Activated T-helper 2 cell treated with anti-CD3 and anti-CD28 coated beads, Interferon-gamma antibody, Interleukin-2, Interleukin-4, amounts not matched to agents 10 μg/mL and 5 μg/mL and 100 μg/mL, durations not matched to agents 14 hours and 24 hours and 36 hours (primary cell): ENCODE data around the gene SLA2. TPM values are rescaled to one million over a fixed set of nuclear protein-coding genes. Genes with fewer than 3 reads are reported as not detected.
"Not testable (repeated sequence)": the region's sequence is repeated elsewhere in the genome, so short reads cannot be mapped to it uniquely, and the experiment has no call there.

Experiments used
- DNase-seq: peaks from one replicate; pipeline ENCODE4 v3.0.0; 2021; ENCODE audit warnings: low spot score
- H3K27ac Mint-ChIP-seq: one replicate; pipeline ENCODE4 v1.8.0; 2021; ENCODE audit warnings: mixed read lengths
- H3K27me3 Mint-ChIP-seq: one replicate; pipeline ENCODE4 v1.8.0; 2021; ENCODE audit warnings: low read depth, mixed read lengths
- H3K36me3 Mint-ChIP-seq: one replicate; pipeline ENCODE4 v1.8.0; 2021; ENCODE audit warnings: low read depth, mixed read lengths
- H3K4me1 Mint-ChIP-seq: one replicate; pipeline ENCODE4 v1.8.0; 2021; ENCODE audit warnings: low read depth, mixed read lengths
- H3K4me3 Mint-ChIP-seq: one replicate; pipeline ENCODE4 v1.8.0; 2021; ENCODE audit warnings: low read depth, mild to moderate bottlenecking, moderate library complexity, mixed read lengths
- H3K9me3 Mint-ChIP-seq: one replicate; pipeline ENCODE4 v1.8.0; 2021; ENCODE audit warnings: mixed read lengths
- intact Hi-C: fragments of 100-400 bp; cut with micrococcal nuclease; formaldehyde crosslinking; loops from one replicate; pipeline ENCODE4 v1.15.1; 2023
- total RNA-seq: library from RNA; stranded (reverse); gene quantifications from 2 replicates; pipeline ENCODE4 v1.2.3, GENCODE V29; 2022

The SLA2 gene, protein sequence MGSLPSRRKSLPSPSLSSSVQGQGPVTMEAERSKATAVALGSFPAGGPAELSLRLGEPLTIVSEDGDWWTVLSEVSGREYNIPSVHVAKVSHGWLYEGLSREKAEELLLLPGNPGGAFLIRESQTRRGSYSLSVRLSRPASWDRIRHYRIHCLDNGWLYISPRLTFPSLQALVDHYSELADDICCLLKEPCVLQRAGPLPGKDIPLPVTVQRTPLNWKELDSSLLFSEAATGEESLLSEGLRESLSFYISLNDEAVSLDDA
- total RNA-seq, result 54.9 and 56.5 TPM in 2 replicates

DNA sequence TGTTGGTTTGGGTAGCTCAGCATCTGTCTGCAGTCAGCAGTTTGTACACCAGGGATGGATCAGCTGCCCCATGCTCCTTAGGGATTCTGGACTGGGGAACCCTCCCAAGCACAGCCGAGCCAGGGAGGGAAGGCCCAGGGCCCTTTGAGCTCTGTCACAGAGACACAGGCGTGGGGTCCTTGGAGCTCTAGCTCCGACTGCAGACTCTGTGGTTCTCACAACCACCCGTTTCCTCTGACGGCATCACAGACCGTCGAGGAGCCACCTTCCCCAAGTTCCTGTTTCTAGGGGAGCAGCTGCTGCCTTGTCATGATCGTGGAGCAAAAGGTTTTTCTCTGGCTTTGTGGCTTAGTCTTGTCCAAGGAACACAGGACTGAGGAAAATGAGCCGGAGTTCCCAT is at the start of gene SLA2:
Gene SLA2, minus strand, starts transcription at position 199 of the 400 bp plus-strand sequence. CDS start 4,861 bp downstream, outside the sequence.
- H3K4me3 Mint-ChIP-seq, result peak within 1 kb of the TSS; percentile 96
- intact Hi-C loops, result loop anchor here (2.0 to 10.0 kb wide), 4 partner anchors 41 to 109 kb away; partner anchors contain the start of genes RAB5IF and TGIF2
- DNase-seq, result peak; percentile 60
- H3K4me1 Mint-ChIP-seq, result peaks cover 50% of the 10 kb centered on the region
- H3K27me3 Mint-ChIP-seq, result no peaks in the 10 kb centered on the region
- peaks cover 45% of the 10 kb centered on the region for H3K36me3 Mint-ChIP-seq
- H3K9me3 Mint-ChIP-seq, result no peaks in the 10 kb centered on the region
- peak within 1 kb of the TSS; percentile 99 for H3K27ac Mint-ChIP-seq

DNA sequence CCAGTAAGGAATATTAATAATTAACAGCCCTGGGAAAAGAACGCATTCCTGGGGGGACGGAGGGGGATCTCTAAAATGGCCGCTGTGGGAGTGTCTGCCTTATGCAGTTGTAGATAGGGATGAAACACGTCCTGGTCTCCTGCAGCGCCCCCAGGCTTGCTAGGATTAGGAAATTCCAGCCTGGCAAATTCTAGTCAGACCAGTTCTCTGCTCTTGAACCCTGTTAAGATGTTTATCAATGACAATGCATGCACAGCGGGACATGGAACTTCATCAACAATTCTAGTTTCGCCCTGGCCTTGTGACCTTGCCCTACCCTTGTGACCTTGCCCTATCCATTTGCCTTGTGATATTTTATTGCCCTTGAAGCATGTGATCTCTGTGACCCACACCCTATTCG is 49.5 kb upstream of the SLA2 start:
- H3K9me3 Mint-ChIP-seq, H3K4me3 Mint-ChIP-seq, H3K27ac Mint-ChIP-seq, DNase-seq, H3K4me1 Mint-ChIP-seq, H3K27me3 Mint-ChIP-seq, intact Hi-C loops, H3K36me3 Mint-ChIP-seq: not testable (repeated sequence)

DNA sequence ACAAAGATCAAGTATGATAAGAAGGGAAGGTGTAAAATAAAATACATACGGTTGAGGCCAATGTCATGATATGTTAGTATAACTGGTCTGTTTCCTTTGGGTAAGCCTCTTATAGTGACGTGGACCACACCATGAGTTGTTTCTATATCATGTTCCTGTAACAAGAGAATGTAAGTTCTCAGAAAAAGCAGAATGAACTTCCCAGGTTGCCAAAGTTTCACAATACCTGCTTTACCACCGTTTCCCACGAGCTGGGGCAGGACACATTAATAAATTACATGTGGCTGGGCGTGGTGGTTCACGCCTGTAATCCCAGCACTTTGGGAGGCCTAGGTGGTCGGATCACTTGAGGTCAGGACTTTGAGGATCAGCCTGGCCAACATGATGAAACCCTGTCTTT is 42.6 kb upstream of the SLA2 start:
- Mint-ChIP-seq H3K4me1 (no peaks in the 10 kb centered on the region), H3K27me3 (no peaks in the 10 kb centered on the region), H3K9me3 (no peaks in the 10 kb centered on the region), H3K36me3 (peaks cover 3% of the 10 kb centered on the region), H3K27ac (no peak overlapping the region), H3K4me3 (no peak overlapping the region)
- intact Hi-C loops, result no loop called here
- no peak for DNase-seq

DNA sequence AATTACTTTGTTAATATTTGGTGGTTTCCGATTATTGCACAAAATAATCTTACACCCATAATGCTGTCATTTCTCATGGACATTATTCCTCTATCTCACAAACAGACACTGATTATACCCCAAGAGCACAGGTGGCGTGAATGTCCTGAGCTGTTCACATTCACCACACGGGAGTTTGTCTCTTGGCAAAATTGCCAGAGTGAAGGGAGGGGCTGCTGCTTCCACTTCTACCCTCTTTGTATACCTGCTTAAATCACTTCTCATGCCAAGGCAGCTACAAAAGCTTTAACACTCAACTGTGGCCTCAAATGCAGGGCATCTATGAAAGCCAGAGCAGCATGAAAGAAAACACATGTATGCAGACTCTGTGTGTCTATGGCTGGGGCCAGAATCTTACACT is 41.9 kb upstream of the SLA2 start:
- no peaks in the 10 kb centered on the region for H3K4me1 Mint-ChIP-seq
- no peaks in the 10 kb centered on the region for H3K27me3 Mint-ChIP-seq
- no peak overlapping the region for H3K27ac Mint-ChIP-seq
- no peak for DNase-seq
- no peak overlapping the region for H3K4me3 Mint-ChIP-seq
- no peaks in the 10 kb centered on the region for H3K9me3 Mint-ChIP-seq
- peaks cover 4% of the 10 kb centered on the region for H3K36me3 Mint-ChIP-seq
- intact Hi-C loops, result no loop called here

DNA sequence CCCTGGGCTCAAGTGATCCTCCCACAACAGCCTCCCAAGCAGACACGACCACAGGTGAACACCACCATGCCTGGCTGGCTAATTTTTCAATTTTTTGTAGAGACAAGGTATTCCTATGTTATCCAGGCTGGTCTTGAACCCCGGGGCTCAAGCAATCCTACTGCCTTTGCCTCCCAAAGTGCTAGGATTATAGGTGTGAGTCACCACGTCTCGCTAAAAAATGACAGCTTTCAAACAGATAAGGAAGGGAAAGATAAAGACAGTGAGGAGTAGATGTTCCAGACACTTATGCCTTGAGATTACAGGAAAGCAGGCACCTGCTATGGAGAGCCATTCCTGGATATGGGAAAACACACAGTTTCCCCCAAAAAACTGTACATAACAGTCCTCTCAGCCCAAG is 40.9 kb upstream of the SLA2 start:
- intact Hi-C loops, result no loop called here
- no peaks in the 10 kb centered on the region for H3K9me3 Mint-ChIP-seq
- H3K27me3 Mint-ChIP-seq, result no peaks in the 10 kb centered on the region
- H3K27ac Mint-ChIP-seq, result no peak overlapping the region
- H3K4me1 Mint-ChIP-seq, result no peaks in the 10 kb centered on the region
- no peak for DNase-seq
- H3K4me3 Mint-ChIP-seq, result no peak overlapping the region
- H3K36me3 Mint-ChIP-seq, result peaks cover 4% of the 10 kb centered on the region

DNA sequence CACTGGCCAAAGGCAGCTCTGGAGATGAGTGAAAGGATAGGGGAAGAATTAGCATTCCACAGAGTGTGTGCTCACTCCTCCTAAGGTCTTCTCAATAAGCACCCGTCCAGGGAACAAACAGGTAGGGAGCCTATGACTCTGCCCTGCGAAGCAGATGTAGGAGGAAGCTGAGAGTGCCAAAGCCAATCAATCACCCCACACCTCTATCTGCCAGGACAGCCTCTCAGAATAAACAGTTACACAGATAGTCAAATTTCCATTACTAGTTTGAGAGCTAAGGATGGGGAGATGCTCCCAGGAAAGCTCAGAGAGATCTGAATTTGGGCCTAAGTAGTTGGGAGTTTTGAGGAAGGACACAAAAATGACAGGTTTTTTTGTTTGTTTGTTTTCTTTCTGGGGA is 40.5 kb upstream of the SLA2 start:
- no peak for DNase-seq
- Mint-ChIP-seq H3K27me3 (no peaks in the 10 kb centered on the region), H3K36me3 (peaks cover 4% of the 10 kb centered on the region), H3K4me1 (no peaks in the 10 kb centered on the region), H3K9me3 (no peaks in the 10 kb centered on the region), H3K27ac (no peak overlapping the region), H3K4me3 (no peak overlapping the region)
- intact Hi-C loops, result no loop called here

DNA sequence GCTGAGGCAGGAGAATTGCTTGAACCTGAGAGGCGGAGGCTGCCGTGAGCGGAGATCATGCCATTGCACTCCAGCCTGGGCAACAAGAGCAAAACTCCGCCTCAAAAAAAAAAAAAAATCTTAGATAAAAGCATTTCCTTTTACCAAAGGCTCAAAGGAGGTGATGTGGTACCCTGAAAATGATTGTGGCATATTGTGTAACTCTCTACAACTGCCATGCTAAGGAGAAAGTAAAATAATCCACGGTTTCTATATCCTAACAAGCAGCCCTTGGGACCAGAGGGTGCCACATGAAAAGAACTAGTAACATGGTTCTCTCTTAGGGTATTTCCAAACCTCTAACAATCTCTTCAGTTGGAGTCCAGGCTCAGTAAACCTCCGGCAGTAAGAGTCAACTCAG is 38.8 kb upstream of the SLA2 start:
- Mint-ChIP-seq H3K36me3 (peaks cover 11% of the 10 kb centered on the region), H3K27ac (no peak overlapping the region), H3K9me3 (no peaks in the 10 kb centered on the region), H3K4me3 (no peak overlapping the region), H3K4me1 (no peaks in the 10 kb centered on the region), H3K27me3 (no peaks in the 10 kb centered on the region)
- intact Hi-C loops, result no loop called here
- DNase-seq, result no peak

DNA sequence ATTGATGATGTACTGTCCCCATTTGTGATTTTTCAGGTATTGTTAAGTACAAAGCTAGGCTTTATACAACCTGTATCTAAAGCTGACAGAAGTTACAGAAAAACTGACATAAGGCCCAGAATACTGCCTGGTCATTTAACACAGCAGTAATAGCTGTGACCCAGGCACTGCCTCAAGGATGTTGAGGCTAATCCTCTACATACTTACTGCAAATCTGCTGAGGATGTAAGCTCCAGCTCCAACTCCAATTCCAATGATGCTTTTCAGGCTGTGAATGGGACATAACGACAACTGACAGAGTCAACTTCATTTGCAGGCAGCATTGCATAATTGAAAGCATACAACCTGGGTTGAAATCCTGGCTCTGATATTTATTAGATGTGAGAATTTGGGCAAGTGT is 36.3 kb upstream of the SLA2 start:
- no peak for DNase-seq
- no peak overlapping the region for H3K4me3 Mint-ChIP-seq
- H3K9me3 Mint-ChIP-seq, result no peaks in the 10 kb centered on the region
- no peaks in the 10 kb centered on the region for H3K27me3 Mint-ChIP-seq
- no peak overlapping the region for H3K27ac Mint-ChIP-seq
- no peaks in the 10 kb centered on the region for H3K4me1 Mint-ChIP-seq
- intact Hi-C loops, result no loop called here
- H3K36me3 Mint-ChIP-seq, result peaks cover 14% of the 10 kb centered on the region

DNA sequence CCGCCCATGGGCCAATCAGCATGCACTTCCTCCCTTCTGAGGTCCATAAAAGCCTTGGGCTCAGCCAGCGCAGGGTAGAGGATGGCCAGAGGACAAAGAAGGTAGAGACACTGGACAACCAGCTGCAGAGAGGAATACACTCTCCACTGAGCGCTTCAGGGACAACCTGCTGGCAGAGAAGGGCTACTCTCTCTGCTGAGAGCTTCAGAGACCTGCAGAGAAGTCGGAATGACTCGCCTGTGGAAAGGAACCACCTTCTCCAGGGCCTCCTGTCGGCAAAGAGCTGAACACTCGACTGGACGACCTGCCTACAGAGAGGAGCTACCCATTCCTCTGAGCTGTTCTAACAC is 31.4 kb upstream of the SLA2 start:
- no peaks in the 10 kb centered on the region for H3K4me1 Mint-ChIP-seq
- H3K4me3 Mint-ChIP-seq, result no peak overlapping the region
- peaks cover 10% of the 10 kb centered on the region for H3K36me3 Mint-ChIP-seq
- H3K27ac Mint-ChIP-seq, result no peak overlapping the region
- H3K27me3 Mint-ChIP-seq, result no peaks in the 10 kb centered on the region
- no peaks in the 10 kb centered on the region for H3K9me3 Mint-ChIP-seq
- intact Hi-C loops, result no loop called here
- DNase-seq, result no peak

DNA sequence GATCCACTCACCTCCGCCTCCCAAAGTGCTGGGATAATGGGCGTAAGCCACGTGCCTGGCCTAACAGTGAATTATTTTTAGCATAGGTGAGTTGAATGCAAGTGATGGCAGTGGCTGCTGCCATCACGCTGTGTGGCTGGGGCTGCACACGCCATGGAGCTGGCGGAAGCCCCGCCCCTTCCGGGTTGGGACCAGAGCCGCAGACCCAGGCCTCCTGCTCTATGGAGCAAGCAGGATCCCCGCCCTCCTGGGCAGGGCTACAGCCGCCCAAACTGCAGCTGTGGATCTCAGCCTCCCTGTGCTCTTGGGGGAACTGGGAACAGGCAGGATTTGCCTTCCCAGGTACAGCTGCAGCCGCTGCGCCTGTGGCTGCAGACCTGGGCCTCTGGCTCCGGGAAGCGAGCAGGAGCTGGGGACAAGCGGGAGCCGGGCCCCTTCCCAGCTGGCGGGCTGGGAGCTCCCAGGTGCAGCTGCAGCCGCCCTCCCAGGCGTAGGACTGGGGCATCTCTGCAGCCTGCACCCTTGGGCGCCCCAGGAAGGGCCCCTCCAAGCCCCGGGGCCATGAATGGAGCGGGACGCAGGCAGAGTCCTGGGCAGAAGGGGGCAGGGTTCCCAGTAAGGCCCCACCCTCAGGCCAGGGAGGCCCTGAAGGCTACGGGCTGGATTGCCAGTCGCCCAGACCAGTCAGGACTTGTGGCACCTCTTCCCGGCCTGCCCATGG is 30.9 kb upstream of the SLA2 start:
- Mint-ChIP-seq H3K9me3 (no peaks in the 10 kb centered on the region), H3K4me3 (no peak overlapping the region), H3K4me1 (no peaks in the 10 kb centered on the region), H3K27me3 (no peaks in the 10 kb centered on the region), H3K36me3 (peaks cover 10% of the 10 kb centered on the region), H3K27ac (no peak overlapping the region)
- intact Hi-C loops, result no loop called here
- no peak for DNase-seq

DNA sequence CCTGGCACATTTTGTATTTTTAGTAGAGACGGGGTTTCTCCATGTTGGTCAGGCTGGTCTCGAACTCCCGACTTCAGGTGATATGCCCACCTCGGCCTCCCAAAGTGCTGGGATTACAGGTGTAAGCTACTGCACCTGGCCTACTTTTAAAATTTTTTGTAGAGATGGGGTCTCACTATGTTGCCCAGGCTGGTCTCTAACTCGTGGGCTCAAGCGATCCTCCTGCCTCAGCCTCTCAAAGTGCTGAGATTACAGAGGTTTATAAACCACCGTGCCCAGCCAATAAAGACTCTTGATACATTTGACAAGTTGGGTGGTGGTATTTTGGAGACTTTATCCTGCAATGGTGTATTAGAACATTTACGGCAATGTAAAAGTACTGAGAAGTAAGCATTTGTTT is 29.5 kb upstream of the SLA2 start:
- peaks cover 12% of the 10 kb centered on the region for H3K36me3 Mint-ChIP-seq
- DNase-seq, intact Hi-C loops, H3K27me3 Mint-ChIP-seq, H3K4me1 Mint-ChIP-seq, H3K4me3 Mint-ChIP-seq, H3K27ac Mint-ChIP-seq, H3K9me3 Mint-ChIP-seq: not testable (repeated sequence)

DNA sequence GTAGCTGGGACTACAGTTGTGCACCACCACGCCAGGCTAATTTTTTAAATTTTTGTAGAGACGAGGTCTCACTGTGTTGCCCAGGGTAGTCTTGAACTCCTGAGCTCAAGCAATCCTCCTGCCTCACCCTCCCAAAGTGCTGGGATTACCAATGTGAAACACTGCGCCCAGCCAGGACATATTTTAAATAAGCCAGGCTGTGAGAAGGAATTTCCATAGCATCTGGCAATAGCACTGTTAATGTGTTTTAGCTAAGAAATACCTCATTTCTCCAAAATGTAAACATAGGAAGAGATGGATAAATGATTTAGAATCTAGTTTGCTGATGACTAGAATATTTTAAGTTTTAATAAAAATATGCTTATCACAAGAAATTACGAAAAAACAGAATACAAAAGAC is 27.0 kb upstream of the SLA2 start:
- DNase-seq, result no peak
- intact Hi-C loops, result no loop called here
- no peak overlapping the region for H3K4me3 Mint-ChIP-seq
- no peak overlapping the region for H3K27ac Mint-ChIP-seq
- H3K4me1 Mint-ChIP-seq, result no peaks in the 10 kb centered on the region
- peaks cover 11% of the 10 kb centered on the region for H3K36me3 Mint-ChIP-seq
- H3K27me3 Mint-ChIP-seq, result no peaks in the 10 kb centered on the region
- H3K9me3 Mint-ChIP-seq, result no peaks in the 10 kb centered on the region

DNA sequence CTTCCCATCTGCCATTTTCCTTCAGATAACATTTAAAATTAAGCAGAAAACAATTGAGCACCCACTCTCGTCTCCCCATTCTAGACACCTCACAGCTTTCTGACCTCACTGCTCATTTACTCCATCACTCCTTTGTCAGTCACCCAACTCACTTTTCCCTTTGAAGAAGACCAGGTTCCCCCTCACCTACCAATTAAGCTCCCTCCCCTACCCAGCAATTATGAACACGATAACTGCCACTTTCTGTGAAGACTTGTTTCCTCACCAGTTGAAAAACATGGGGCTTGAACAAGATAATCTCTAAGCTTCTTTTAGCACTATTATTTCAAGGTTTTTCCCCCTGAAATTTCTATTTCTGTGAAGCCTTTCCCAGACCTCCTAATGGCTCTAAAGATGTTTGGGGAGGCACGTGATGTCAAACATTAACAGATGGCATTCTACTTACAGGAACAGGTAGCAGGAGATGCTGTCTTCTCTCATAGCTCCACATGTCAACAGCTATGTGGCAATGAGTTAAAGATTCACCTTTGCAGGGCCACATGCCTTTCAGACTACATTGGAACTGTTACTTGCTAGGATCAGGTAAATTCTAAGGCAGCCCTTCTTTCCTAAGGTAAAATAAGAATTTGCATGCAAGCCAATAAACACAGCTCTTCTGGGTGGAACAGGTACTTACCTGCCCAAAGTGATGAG is 24.8 kb upstream of the SLA2 start:
- Mint-ChIP-seq H3K4me1 (no peaks in the 10 kb centered on the region), H3K4me3 (no peak overlapping the region), H3K27me3 (no peaks in the 10 kb centered on the region), H3K9me3 (no peaks in the 10 kb centered on the region), H3K27ac (no peak overlapping the region), H3K36me3 (peaks cover 8% of the 10 kb centered on the region)
- no peak for DNase-seq
- intact Hi-C loops, result no loop called here
